Ascending aorta (tissue), 2 donors: Measurements from ENCODE around the gene MSLN. TPM values are rescaled to one million over a fixed set of nuclear protein-coding genes. Genes with fewer than 3 reads are reported as not detected.

Source experiments
- DNase-seq, 2 donors: peaks; one replicate each; pipeline ENCODE4 v3.0.0-alpha.2; 2019; ENCODE audit warnings: low spot score in 2 of 2
- H3K27ac ChIP-seq, 2 donors: fragments of 200-600 bp; sonication (generic); one replicate each; pipeline ENCODE4 v1.5.1; 2016 to 2017; ENCODE audit warnings: mild to moderate bottlenecking in 1 of 2
- H3K27me3 ChIP-seq: fragments of 200-600 bp; sonication (generic); one replicate; pipeline ENCODE4 v1.5.1; 2017
- H3K36me3 ChIP-seq, 2 donors: fragments of 200-600 bp; sonication (generic); one replicate each; pipeline ENCODE4 v1.5.1; 2016
- H3K4me1 ChIP-seq, 2 donors: fragments of 200-600 bp; sonication (generic); one replicate each; pipeline ENCODE4 v1.5.1; 2016 to 2017; ENCODE audit warnings: mild to moderate bottlenecking in 1 of 2
- H3K4me3 ChIP-seq, 2 donors: fragments of 200-600 bp; sonication (generic); one replicate each; pipeline ENCODE4 v1.5.1; 2016 to 2017; ENCODE audit warnings: mild to moderate bottlenecking in 1 of 2
- H3K9me3 ChIP-seq, 2 donors: fragments of 200-600 bp; sonication (generic); one replicate each; pipeline ENCODE4 v1.5.1; 2016
- CTCF ChIP-seq, 3 experiments: fragments of 200-600 bp in 2 of 3; fragments of 450-650 bp in 1 of 3; sonication (generic) in 2 of 3; IDR thresholded peaks; one replicate each; pipeline ENCODE4 v1.5.1; 2016 to 2019; ENCODE audit warnings: antibody characterized with exemption in 3 of 3, mild to moderate bottlenecking in 1 of 3, moderate library complexity in 1 of 3
- intact Hi-C: fragments of 100-400 bp; cut with DNase I; formaldehyde crosslinking; loops from one replicate; pipeline ENCODE4 v1.15.1; 2023
- total RNA-seq: library from RNA; depleted of rRNA; stranded (reverse); fragments of >200 nt; gene quantifications from one replicate; pipeline ENCODE4 v1.1.0, GENCODE V29; 2016

MSLN gene
- total RNA-seq, 1 donor from 2014 or later: 1.7 TPM

GRCh38 chr16:817001-817906, 56.7 kb downstream of the MSLN start:
- Histone ChIP-seq H3K4me1 (no peaks in the 10 kb centered on the region), H3K27me3 (peaks cover 6% of the 10 kb centered on the region), H3K36me3 (no peaks in the 10 kb centered on the region), H3K9me3 (no peaks in the 10 kb centered on the region), H3K27ac (no peak overlapping the region), H3K4me3 (no peak overlapping the region)
- intact Hi-C loops: no loop called here
- no peak for DNase-seq
- TF ChIP-seq CTCF (IDR thresholded peaks at IDR 0.05): no peak

- Histone ChIP-seq H3K9me3 (no peaks in the 10 kb centered on the region), H3K36me3 (no peaks in the 10 kb centered on the region), H3K4me3 (no peak overlapping the region), H3K4me1 (no peaks in the 10 kb centered on the region), H3K27me3 (peaks cover 6% of the 10 kb centered on the region), H3K27ac (no peak overlapping the region)
- no peak for DNase-seq
- intact Hi-C loops: no loop called here
- no peak for TF ChIP-seq CTCF (IDR thresholded peaks at IDR 0.05)
Measured at GRCh38 chr16:818132-818531, 57.6 kb downstream of the MSLN start.

Other genes starting within 250 kb of the MSLN start
- 249 TPM for gene CAPN15, start 233.0 kb upstream of the MSLN start, total RNA-seq
- gene PRR35, start 200.3 kb upstream of the MSLN start, total RNA-seq: not detected
- not detected for gene NHLRC4, start 193.7 kb upstream of the MSLN start, total RNA-seq
- gene PIGQ, start 190.8 kb upstream of the MSLN start, total RNA-seq: 70.2 TPM
- gene RAB40C, start 170.7 kb upstream of the MSLN start, total RNA-seq: 29.8 TPM
- not detected for gene WFIKKN1, start 129.7 kb upstream of the MSLN start, total RNA-seq
- gene METTL26, start 124.4 kb upstream of the MSLN start, total RNA-seq: 523 TPM
- 92.9 TPM for gene MCRIP2, start 118.9 kb upstream of the MSLN start, total RNA-seq
- gene WDR90, start 111.4 kb upstream of the MSLN start, total RNA-seq: 50.0 TPM
- gene RHOT2, start 92.6 kb upstream of the MSLN start, total RNA-seq: 41.8 TPM
- gene RHBDL1, start 85.1 kb upstream of the MSLN start, total RNA-seq: 1.1 TPM
- gene STUB1, start 80.3 kb upstream of the MSLN start, total RNA-seq: 258 TPM
- 158 TPM for gene JMJD8, start 76.4 kb upstream of the MSLN start, total RNA-seq
- gene WDR24, start 70.3 kb upstream of the MSLN start, total RNA-seq: 11.4 TPM
- gene FBXL16, start 54.9 kb upstream of the MSLN start, total RNA-seq: not detected
- gene METRN, start 45.6 kb upstream of the MSLN start, total RNA-seq: 118 TPM
- gene ANTKMT, start 39.6 kb upstream of the MSLN start, total RNA-seq: 105 TPM
- 8.2 TPM for gene CCDC78, start 34.3 kb upstream of the MSLN start, total RNA-seq
- gene HAGHL, start 33.6 kb upstream of the MSLN start, total RNA-seq: 9.7 TPM
- gene CIAO3, start 19.7 kb upstream of the MSLN start, total RNA-seq: 103 TPM
- 4.8 TPM for gene RPUSD1, start 27.6 kb downstream of the MSLN start, total RNA-seq
- 19.9 TPM for gene CHTF18, start 27.9 kb downstream of the MSLN start, total RNA-seq
- not detected for gene GNG13, start 40.0 kb downstream of the MSLN start, total RNA-seq
- gene LMF1, start 210.2 kb downstream of the MSLN start, total RNA-seq: 26.9 TPM
- 18.9 TPM for gene SOX8, start 221.0 kb downstream of the MSLN start, total RNA-seq